Stimulated activated naive CD8-positive, alpha-beta T cell treated with anti-CD3 and anti-CD28 coated beads, Interleukin-15, Interleukin-2, amounts not matched to agents 100 ng/mL and 50 ng/mL, for 24 hours (primary cell): ENCODE results near the gene FMN1.
A peak's percentile ranks its signal among the peaks of the same experiment; 100 is the strongest.

Experiments
- H3K27ac Mint-ChIP-seq: one replicate; pipeline ENCODE4 v1.8.0; 2021; ENCODE audit warnings: mild to moderate bottlenecking, mixed read lengths
- H3K27me3 Mint-ChIP-seq: one replicate; pipeline ENCODE4 v1.8.0; 2021; ENCODE audit warnings: mixed read lengths
- H3K36me3 Mint-ChIP-seq: one replicate; pipeline ENCODE4 v1.8.0; 2021; ENCODE audit warnings: low read depth, mixed read lengths
- H3K4me1 Mint-ChIP-seq: one replicate; pipeline ENCODE4 v1.8.0; 2021; ENCODE audit warnings: low read depth, mixed read lengths
- H3K4me3 Mint-ChIP-seq: one replicate; pipeline ENCODE4 v1.8.0; 2021; ENCODE audit warnings: mild to moderate bottlenecking, mixed read lengths
- H3K9me3 Mint-ChIP-seq: one replicate; pipeline ENCODE4 v1.8.0; 2021; ENCODE audit warnings: mixed read lengths

FMN1 gene

DNA sequence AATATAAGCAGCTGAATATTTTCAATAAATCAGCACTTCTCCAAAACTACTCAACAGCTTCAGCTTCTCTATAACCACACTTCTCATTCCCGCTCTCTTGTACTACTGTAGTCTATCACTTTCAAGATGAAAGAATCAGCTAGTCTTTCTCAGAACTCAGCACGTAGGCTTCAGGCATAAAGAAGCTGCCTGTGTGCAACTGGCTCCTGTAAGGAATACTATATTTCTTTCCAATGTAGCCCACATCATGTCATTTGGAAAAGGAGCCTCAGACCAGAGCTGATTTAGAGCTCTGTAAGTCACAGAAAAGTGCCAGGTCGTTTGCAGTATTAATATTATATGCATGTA lies 62.3 kb downstream of the FMN1 start:
- H3K4me3 Mint-ChIP-seq = no peak overlapping the region

GRCh38 chr15:33131552-33132232 lies 62.8 kb downstream of the FMN1 start:
- Mint-ChIP-seq H3K9me3 (no peaks in the 10 kb centered on the region), H3K4me3 (no peak overlapping the region), H3K27me3 (peaks cover 3% of the 10 kb centered on the region), H3K27ac (no peak overlapping the region), H3K36me3 (no peaks in the 10 kb centered on the region), H3K4me1 (peaks cover 7% of the 10 kb centered on the region)

More for the DNA sequence above, 62.3 kb downstream of the FMN1 start:
- peaks cover 3% of the 10 kb centered on the region for H3K27me3 Mint-ChIP-seq
- no peaks in the 10 kb centered on the region for H3K36me3 Mint-ChIP-seq
- no peak overlapping the region for H3K27ac Mint-ChIP-seq
- H3K4me1 Mint-ChIP-seq = peaks cover 2% of the 10 kb centered on the region
- H3K9me3 Mint-ChIP-seq = no peaks in the 10 kb centered on the region

DNA sequence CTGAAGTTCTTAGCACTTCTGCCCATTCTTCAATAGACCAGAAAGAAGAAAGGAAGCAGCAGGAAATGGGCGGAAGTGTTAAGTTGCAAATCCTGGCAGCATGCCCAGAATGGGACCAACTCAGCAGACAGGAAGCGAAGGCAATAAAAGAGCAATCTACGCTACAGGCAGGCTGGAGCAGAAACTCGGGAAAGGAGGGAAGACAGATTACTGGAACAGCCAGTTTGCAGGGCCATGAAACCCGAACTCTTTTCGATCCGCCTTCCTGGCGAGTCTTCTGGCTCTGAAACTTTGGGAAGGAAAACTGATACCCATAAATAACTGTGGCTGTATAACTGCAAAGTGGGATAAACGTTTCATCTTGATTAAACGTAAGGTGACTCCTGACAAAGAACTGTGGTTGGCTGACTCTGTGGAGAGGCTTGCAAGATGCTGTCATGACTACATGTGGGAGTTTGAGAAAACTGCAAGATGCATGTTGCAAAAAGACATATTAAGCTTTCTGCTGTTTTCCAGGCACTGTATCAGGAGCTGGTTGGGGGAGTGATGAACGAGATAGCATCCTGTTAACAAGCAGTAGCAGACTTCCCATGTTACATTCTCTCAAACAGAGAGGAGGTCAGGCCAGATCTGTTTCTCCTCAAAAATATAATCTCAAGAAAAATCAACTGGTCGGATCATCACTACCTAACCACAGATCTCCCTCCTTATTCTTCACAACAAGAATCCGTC lies 67.8 kb downstream of the FMN1 start:
- Mint-ChIP-seq H3K27me3 (no peaks in the 10 kb centered on the region), H3K36me3 (no peaks in the 10 kb centered on the region), H3K4me3 (peak overlapping the region; percentile 54), H3K4me1 (peaks cover 23% of the 10 kb centered on the region), H3K9me3 (no peaks in the 10 kb centered on the region), H3K27ac (peak overlapping the region; percentile 69)

GRCh38 chr15:33125894-33126537 lies 68.5 kb downstream of the FMN1 start:
- Mint-ChIP-seq H3K27me3 (no peaks in the 10 kb centered on the region), H3K27ac (no peak overlapping the region), H3K4me1 (peaks cover 23% of the 10 kb centered on the region), H3K9me3 (no peaks in the 10 kb centered on the region), H3K4me3 (peak overlapping the region; percentile 54), H3K36me3 (no peaks in the 10 kb centered on the region)

- Mint-ChIP-seq H3K4me1 (peaks cover 23% of the 10 kb centered on the region), H3K27me3 (no peaks in the 10 kb centered on the region), H3K9me3 (no peaks in the 10 kb centered on the region), H3K36me3 (no peaks in the 10 kb centered on the region), H3K4me3 (no peak overlapping the region), H3K27ac (no peak overlapping the region)
Observed at GRCh38 chr15:33124811-33125210, 69.7 kb downstream of the FMN1 start.

DNA sequence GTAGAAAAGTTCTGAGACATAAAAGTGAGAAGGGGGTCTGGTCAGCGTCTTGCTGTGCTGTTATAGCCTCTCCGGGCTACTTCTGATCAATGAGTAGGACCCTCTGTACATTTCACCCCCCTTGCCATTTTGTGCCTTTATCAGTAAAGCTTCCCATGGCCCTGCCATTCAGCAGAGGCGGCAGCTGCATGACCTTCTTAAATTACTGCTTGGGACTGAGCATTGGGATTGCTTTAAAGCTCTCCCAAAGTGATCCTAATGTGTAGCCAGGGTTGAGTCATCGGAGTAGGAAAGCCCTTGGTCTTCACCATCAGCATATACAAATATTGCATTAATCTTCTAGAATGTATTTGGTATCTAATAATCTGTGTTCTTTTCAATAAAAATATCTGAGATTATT lies 70.2 kb downstream of the FMN1 start:
- no peaks in the 10 kb centered on the region for H3K9me3 Mint-ChIP-seq
- no peak overlapping the region for H3K4me3 Mint-ChIP-seq
- H3K36me3 Mint-ChIP-seq = no peaks in the 10 kb centered on the region
- no peak overlapping the region for H3K27ac Mint-ChIP-seq
- no peaks in the 10 kb centered on the region for H3K27me3 Mint-ChIP-seq
- peaks cover 23% of the 10 kb centered on the region for H3K4me1 Mint-ChIP-seq

GRCh38 chr15:33119865-33120264 lies 74.6 kb downstream of the FMN1 start:
- no peaks in the 10 kb centered on the region for H3K27me3 Mint-ChIP-seq
- H3K36me3 Mint-ChIP-seq = no peaks in the 10 kb centered on the region

DNA sequence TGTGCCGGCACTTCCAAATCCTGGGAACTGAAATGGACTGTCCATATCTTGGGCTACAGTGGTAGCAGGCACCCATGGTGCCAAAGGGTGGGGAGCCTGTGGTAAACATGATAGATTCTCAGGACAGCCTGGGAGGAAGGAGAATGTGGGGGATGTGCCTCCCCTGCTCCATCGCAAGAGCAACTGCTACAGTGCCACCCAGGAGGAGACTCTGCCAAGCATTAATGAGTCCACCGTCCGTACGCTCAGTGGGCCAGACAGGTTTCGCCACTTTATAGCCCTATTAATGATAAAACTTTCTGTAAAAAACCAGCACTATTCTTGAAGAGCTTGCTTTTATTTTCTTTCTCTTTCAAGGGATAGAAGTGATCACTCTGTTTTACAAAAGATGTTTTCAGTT lies 75.2 kb downstream of the FMN1 start:
- no peaks in the 10 kb centered on the region for H3K4me1 Mint-ChIP-seq
- no peaks in the 10 kb centered on the region for H3K36me3 Mint-ChIP-seq
- no peak overlapping the region for H3K4me3 Mint-ChIP-seq
- no peak overlapping the region for H3K27ac Mint-ChIP-seq
- H3K27me3 Mint-ChIP-seq = no peaks in the 10 kb centered on the region
- H3K9me3 Mint-ChIP-seq = no peaks in the 10 kb centered on the region

More at GRCh38 chr15:33119865-33120264, 74.6 kb downstream of the FMN1 start:
- Mint-ChIP-seq H3K27ac (no peak overlapping the region), H3K4me3 (no peak overlapping the region), H3K9me3 (no peaks in the 10 kb centered on the region), H3K4me1 (no peaks in the 10 kb centered on the region)

- H3K4me1 Mint-ChIP-seq = no peaks in the 10 kb centered on the region
- H3K27ac Mint-ChIP-seq = no peak overlapping the region
- H3K4me3 Mint-ChIP-seq = no peak overlapping the region
- H3K27me3 Mint-ChIP-seq = no peaks in the 10 kb centered on the region
- no peaks in the 10 kb centered on the region for H3K36me3 Mint-ChIP-seq
- H3K9me3 Mint-ChIP-seq = no peaks in the 10 kb centered on the region
Observed at GRCh38 chr15:33116198-33116597, 78.3 kb downstream of the FMN1 start.

GRCh38 chr15:33115191-33115861 lies 79.2 kb downstream of the FMN1 start:
- Mint-ChIP-seq H3K27ac (no peak overlapping the region), H3K27me3 (no peaks in the 10 kb centered on the region), H3K9me3 (no peaks in the 10 kb centered on the region), H3K4me3 (no peak overlapping the region), H3K36me3 (no peaks in the 10 kb centered on the region), H3K4me1 (no peaks in the 10 kb centered on the region)

- Mint-ChIP-seq H3K36me3 (no peaks in the 10 kb centered on the region), H3K4me1 (no peaks in the 10 kb centered on the region), H3K9me3 (no peaks in the 10 kb centered on the region), H3K27me3 (no peaks in the 10 kb centered on the region), H3K4me3 (no peak overlapping the region), H3K27ac (no peak overlapping the region)
Observed at GRCh38 chr15:33114374-33114717, 80.2 kb downstream of the FMN1 start.

- H3K27ac Mint-ChIP-seq = no peak overlapping the region
- H3K27me3 Mint-ChIP-seq = no peaks in the 10 kb centered on the region
- H3K4me3 Mint-ChIP-seq = no peak overlapping the region
- no peaks in the 10 kb centered on the region for H3K9me3 Mint-ChIP-seq
- H3K36me3 Mint-ChIP-seq = no peaks in the 10 kb centered on the region
- no peaks in the 10 kb centered on the region for H3K4me1 Mint-ChIP-seq
Observed at GRCh38 chr15:33113666-33114373, 80.7 kb downstream of the FMN1 start.

- Mint-ChIP-seq H3K36me3 (no peaks in the 10 kb centered on the region), H3K27me3 (no peaks in the 10 kb centered on the region)
Observed at GRCh38 chr15:33112541-33113105, 81.9 kb downstream of the FMN1 start.

DNA sequence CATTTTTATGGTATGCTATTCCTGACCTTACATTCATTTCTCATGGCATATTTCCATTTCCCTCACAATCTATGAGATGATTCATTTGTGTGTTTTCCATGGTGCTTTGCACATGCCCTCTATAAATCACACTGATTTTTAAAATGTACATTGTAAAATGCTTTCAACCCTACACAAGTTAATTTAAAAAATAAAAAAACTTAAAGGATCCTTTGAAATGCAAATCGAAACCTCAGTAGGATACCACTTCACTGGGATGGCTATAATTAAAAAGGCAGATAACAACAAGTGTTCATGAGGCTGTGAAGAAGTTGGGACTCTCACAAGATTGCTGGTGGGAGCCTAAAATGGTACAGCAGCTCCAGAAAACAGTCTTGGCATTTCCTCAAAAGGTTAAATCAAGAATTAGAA lies 83.5 kb downstream of the FMN1 start:
- no peak overlapping the region for H3K4me3 Mint-ChIP-seq
- no peaks in the 10 kb centered on the region for H3K9me3 Mint-ChIP-seq
- H3K27me3 Mint-ChIP-seq = no peaks in the 10 kb centered on the region
- H3K27ac Mint-ChIP-seq = no peak overlapping the region
- no peaks in the 10 kb centered on the region for H3K4me1 Mint-ChIP-seq
- no peaks in the 10 kb centered on the region for H3K36me3 Mint-ChIP-seq

More at GRCh38 chr15:33112541-33113105, 81.9 kb downstream of the FMN1 start:
- Mint-ChIP-seq H3K27ac (no peak overlapping the region), H3K4me3 (no peak overlapping the region), H3K4me1 (no peaks in the 10 kb centered on the region), H3K9me3 (no peaks in the 10 kb centered on the region)
